Spleen (tissue), 11 donors: ENCODE measurements around the gene ABHD2. TPM values are rescaled to one million over a fixed set of nuclear protein-coding genes. Genes with fewer than 3 reads are reported as not detected.
"Not testable (repeated sequence)": the region's sequence is repeated elsewhere in the genome, so short reads cannot be mapped to it uniquely, and the experiment has no call there.

Source experiments
- DNase-seq: peaks from one replicate; pipeline ENCODE4 v3.0.0-alpha.2; 2020
- H3K27ac ChIP-seq, 8 donors: fragments of 200-600 bp; sonication (generic) in 7 of 8; 1 replicate in 4 of 8; 2 replicates in 4 of 8; pipeline versions ENCODE4 v1.5.0 to v1.8.0; 2016 to 2021; ENCODE audit warnings: inconsistent platforms in 4 of 8, mild to moderate bottlenecking in 4 of 8, moderate library complexity in 1 of 8
- H3K27me3 ChIP-seq, 7 donors: fragments of 200-600 bp; sonication (generic) in 6 of 7; replicated peaks in 1 of 7; 1 replicate in 4 of 7; 2 replicates in 3 of 7; pipeline versions ENCODE4 v1.5.0 to v1.8.0; 2016 to 2021; ENCODE audit warnings: inconsistent platforms in 3 of 7, mild to moderate bottlenecking in 1 of 7
- H3K36me3 ChIP-seq, 6 donors: fragments of 200-600 bp; sonication (generic) in 5 of 6; 1 replicate in 4 of 6; 2 replicates in 2 of 6; pipeline versions ENCODE4 v1.5.0 to v1.8.0; 2016 to 2021; ENCODE audit warnings: inconsistent platforms in 2 of 6
- H3K4me1 ChIP-seq, 6 donors: fragments of 200-600 bp; sonication (generic) in 5 of 6; 1 replicate in 3 of 6; 2 replicates in 3 of 6; pipeline versions ENCODE4 v1.5.0 to v1.8.0; 2016 to 2021; ENCODE audit warnings: inconsistent platforms in 3 of 6
- H3K4me3 ChIP-seq, 8 donors: fragments of 200-600 bp; sonication (generic) in 7 of 8; 1 replicate in 4 of 8; 2 replicates in 4 of 8; pipeline versions ENCODE4 v1.5.0 to v1.8.0; 2016 to 2021; ENCODE audit warnings: inconsistent platforms in 4 of 8, mild to moderate bottlenecking in 4 of 8, moderate library complexity in 2 of 8
- H3K9me3 ChIP-seq, 8 donors: fragments of 200-600 bp; sonication (generic) in 7 of 8; 1 replicate in 4 of 8; 2 replicates in 4 of 8; pipeline versions ENCODE4 v1.5.0 to v1.8.0; 2016 to 2021; ENCODE audit warnings: inconsistent platforms in 4 of 8
- CTCF ChIP-seq, 11 experiments: fragments of 200-600 bp in 7 of 11; fragments of 450-650 bp in 4 of 11; sonication (generic) in 4 of 11; IDR thresholded peaks in 8 of 11; conservative IDR thresholded peaks in 3 of 11; 1 replicate in 7 of 11; 2 replicates in 4 of 11; pipeline versions ENCODE4 v1.4.0 to v1.8.0; 2016 to 2021; ENCODE audit warnings: antibody characterized with exemption in 11 of 11, inconsistent platforms in 4 of 11, mild to moderate bottlenecking in 1 of 11
- POLR2A ChIP-seq, 3 donors: fragments of 450-650 bp; IDR thresholded peaks; one replicate each; pipeline ENCODE4 v1.5.1; 2017; ENCODE audit warnings: antibody characterized with exemption in 3 of 3, mild to moderate bottlenecking in 1 of 3
- POLR2AphosphoS5 ChIP-seq, 3 donors: sonication (generic); formaldehyde crosslinking; IDR thresholded peaks; one replicate each; pipeline ENCODE4 v1.5.1; 2017; ENCODE audit warnings: antibody characterized with exemption in 3 of 3
- WGBS, 5 donors: extraction: QIAGEN DNeasy Blood & Tissue Kit in 3 of 5; methylation state at CpG; one replicate each; pipeline versions ENCODE4 v1.1.5 to v1.1.7; 2013 to 2018; 5-methylcytosine and 5-hydroxymethylcytosine counted together
- intact Hi-C: fragments of 100-400 bp; cut with DNase I; formaldehyde crosslinking; loops from one replicate; pipeline ENCODE4 v1.15.0; 2023; ENCODE audit warnings: low total_unique reads
- polyA plus RNA-seq, 3 donors: library from polyadenylated mRNA; stranded (reverse); fragments of 200-250 nt; gene quantifications; one replicate each; pipeline ENCODE4 v1.2.1, GENCODE V29; 2013
- total RNA-seq, 7 donors: library from RNA; depleted of rRNA in 3 of 7; stranded (reverse); fragments of >200 nt in 3 of 7; fragmentation: NEBNext Ultra II Directional in 4 of 7; extraction: Animal tissue kit (Norgen Biotek cat#: 25700) in 4 of 7; gene quantifications; one replicate each; pipeline versions ENCODE4 v1.1.0 to v1.2.1, GENCODE V29; 2016 to 2021
- donor health status: healthy with polysubstance abuse.
- donor health status: DM: no; HTN: no; CAD: no; lungs with moderate emphysema.
- donor health status: DM: no; HTN: no; CAD: no.
- donor health status: Bipolar disorder and iron deficiency.
- donor health status: healthy.
- donor health status: DM: no; HTN: no; CAD: no.
- donor health status: DM: yes; HTN: yes; CAD: no.

ABHD2 gene
- total and polyA plus RNA-seq, 10 donors, result 2.1 to 158 (median 106) TPM

- no peaks in the 10 kb centered on the region for H3K9me3 ChIP-seq
- H3K27me3 ChIP-seq, result no peaks in the 10 kb centered on the region
- peaks cover 52 to 100% (median 78%) of the 10 kb centered on the region in 6 donors for H3K4me1 ChIP-seq
- TF ChIP-seq CTCF (IDR thresholded peaks at IDR 0.05 in 8 of 11, conservative IDR thresholded peaks at IDR 0.05 in 3 of 11), result no peak
- TF ChIP-seq POLR2A (IDR thresholded peaks at IDR 0.05), result no peak
- TF ChIP-seq POLR2AphosphoS5 (IDR thresholded peaks at IDR 0.05), result no peak
- DNase-seq, result no peak
- intact Hi-C loops, result no loop called here
- peaks cover 0 to 50% (median 0%) of the 10 kb centered on the region in 6 donors for H3K36me3 ChIP-seq
- H3K27ac ChIP-seq, result peak overlapping the region; percentile 43 to 91 (median 84)
- peak overlapping the region in 1 of 8 donors; percentile 17 for H3K4me3 ChIP-seq
- WGBS, 5 donors, result 53 to 70% (median 67%) methylated on average over 3 of the region's 3 CpGs
Observed at GRCh38 chr15:89137926-89138325, 49.7 kb downstream of the ABHD2 start.

GRCh38 chr15:89138999-89139612, 50.9 kb downstream of the ABHD2 start:
- TF ChIP-seq CTCF (IDR thresholded peaks at IDR 0.05 in 8 of 11, conservative IDR thresholded peaks at IDR 0.05 in 3 of 11) (no peak), POLR2A (IDR thresholded peaks at IDR 0.05) (no peak), POLR2AphosphoS5 (IDR thresholded peaks at IDR 0.05) (no peak)
- H3K27me3 ChIP-seq, result no peaks in the 10 kb centered on the region
- peaks cover 46 to 100% (median 80%) of the 10 kb centered on the region in 6 donors for H3K4me1 ChIP-seq
- WGBS, 5 donors, result 91 to 97% (median 95%) methylated on average over 10 of the region's 10 CpGs
- H3K4me3 ChIP-seq, result no peak overlapping the region
- peaks cover 0 to 50% (median 0%) of the 10 kb centered on the region in 6 donors for H3K36me3 ChIP-seq
- intact Hi-C loops, result no loop called here
- DNase-seq, result no peak
- H3K9me3 ChIP-seq, result no peaks in the 10 kb centered on the region
- peak overlapping the region in 7 of 8 donors; percentile 75 to 91 (median 86) for H3K27ac ChIP-seq

GRCh38 chr15:89139613-89140499, 51.6 kb downstream of the ABHD2 start:
- 82 to 92% (median 85%) methylated on average over 8 of the region's 8 CpGs for WGBS, 5 donors
- intact Hi-C loops, result no loop called here
- no peaks in the 10 kb centered on the region for H3K9me3 ChIP-seq
- no peak for TF ChIP-seq POLR2AphosphoS5 (IDR thresholded peaks at IDR 0.05)
- TF ChIP-seq CTCF (IDR thresholded peaks at IDR 0.05 in 8 of 11, conservative IDR thresholded peaks at IDR 0.05 in 3 of 11), result no peak
- no peak for TF ChIP-seq POLR2A (IDR thresholded peaks at IDR 0.05)
- peaks cover 45 to 100% (median 77%) of the 10 kb centered on the region in 6 donors for H3K4me1 ChIP-seq
- DNase-seq, result no peak
- peaks cover 0 to 52% (median 0%) of the 10 kb centered on the region in 6 donors for H3K36me3 ChIP-seq
- no peak overlapping the region for H3K4me3 ChIP-seq
- H3K27ac ChIP-seq, result peak overlapping the region in 7 of 8 donors; percentile 11 to 91 (median 86)
- no peaks in the 10 kb centered on the region for H3K27me3 ChIP-seq

- intact Hi-C loops, result no loop called here
- TF ChIP-seq POLR2AphosphoS5 (IDR thresholded peaks at IDR 0.05), result peak in 1 of 3 donors; percentile 49
- TF ChIP-seq POLR2A (IDR thresholded peaks at IDR 0.05), result no peak
- Histone ChIP-seq H3K4me1 (peaks cover 40 to 97% (median 70%) of the 10 kb centered on the region in 6 donors), H3K27ac (peak overlapping the region in 7 of 8 donors; percentile 11 to 91 (median 86)), H3K36me3 (peaks cover 0 to 60% (median 0%) of the 10 kb centered on the region in 6 donors), H3K4me3 (no peak overlapping the region), H3K9me3 (no peaks in the 10 kb centered on the region), H3K27me3 (no peaks in the 10 kb centered on the region)
- WGBS, 5 donors, result 31 to 46% (median 42%) methylated on average over 4 of the region's 4 CpGs
- DNase-seq, result no peak
Observed at GRCh38 chr15:89140595-89140994, 52.3 kb downstream of the ABHD2 start.

GRCh38 chr15:89141159-89141558, 52.9 kb downstream of the ABHD2 start:
- peaks cover 36 to 91% (median 65%) of the 10 kb centered on the region in 6 donors for H3K4me1 ChIP-seq
- H3K27me3 ChIP-seq, DNase-seq, intact Hi-C loops, H3K4me3 ChIP-seq, H3K9me3 ChIP-seq: not testable (repeated sequence)
- H3K27ac ChIP-seq, result peak overlapping the region in 6 of 8 donors; percentile 51 to 91 (median 88)
- 94 to 98% (median 97%) methylated on average over 10 of the region's 10 CpGs for WGBS, 5 donors
- H3K36me3 ChIP-seq, result peaks cover 0 to 63% (median 0%) of the 10 kb centered on the region in 6 donors
